PFSK-1 (cell line): ENCODE data around the gene NXPH3.

Source experiments
- FOXP2 ChIP-seq: optimal IDR thresholded peaks from 2 replicates; pipeline ENCODE3; 2011; ENCODE audit warnings: borderline replicate concordance, control low read depth, inconsistent platforms; ENCODE audit not compliant: insufficient read depth; ENCODE audit errors: extremely low read length, extremely low read depth
- POLR2AphosphoS5 ChIP-seq: IDR thresholded peaks from 2 replicates; pipeline ENCODE4 v1.6.1; 2012; ENCODE audit warnings: low read depth, mild to moderate bottlenecking, control low read depth, low read length, moderate library complexity
- REST ChIP-seq, 2 experiments: IDR thresholded peaks; 2 replicates each; pipeline versions ENCODE4 v1.6.1 to v1.8.0; 2011 to 2012; ENCODE audit warnings: low read depth in 2 of 2, low read length in 2 of 2, control low read depth in 1 of 2, inconsistent platforms in 1 of 2, mild to moderate bottlenecking in 1 of 2, moderate library complexity in 1 of 2; ENCODE audit not compliant: insufficient read depth in 1 of 2
- SIN3A ChIP-seq: IDR thresholded peaks from 2 replicates; pipeline ENCODE4 v1.6.1; 2012; ENCODE audit warnings: mild to moderate bottlenecking, low read length, moderate library complexity, borderline replicate concordance; ENCODE audit not compliant: insufficient read depth
- TAF1 ChIP-seq: IDR thresholded peaks from 2 replicates; pipeline ENCODE4 v1.6.1; 2012; ENCODE audit warnings: low read length, control low read depth, borderline replicate concordance; ENCODE audit not compliant: insufficient read depth

The NXPH3 gene

GRCh38 chr17:49630113-49630900 lies 54.6 kb downstream of the NXPH3 start:
- TF ChIP-seq POLR2AphosphoS5: no peak

- TF ChIP-seq REST (IDR thresholded peaks at IDR 0.05; ENCODE audit: insufficient read depth in 1 of 2, low read depth in 2 of 2, low read length in 2 of 2) (no peak), POLR2AphosphoS5 (no peak), FOXP2 (no peak), SIN3A (no peak), TAF1 (no peak)
Measured at GRCh38 chr17:49631496-49631895, 55.8 kb downstream of the NXPH3 start.
